GM18505 (cell line): Measurements from ENCODE around the gene MLPH.
"Not testable (repeated sequence)": the region's sequence is repeated elsewhere in the genome, so short reads cannot be mapped to it uniquely, and the experiment has no call there.

Experiments
- ATAC-seq: cut with Tn5 transposase; IDR thresholded peaks from one replicate; pipeline ENCODE4 v1.9.1; 2021; ENCODE audit not compliant: unreplicated experiment
- POLR2A ChIP-seq: IDR thresholded peaks from 4 replicates; pipeline ENCODE4 v1.6.1; 2011; ENCODE audit warnings: borderline replicate concordance; ENCODE audit not compliant: insufficient read depth, insufficient read length; ENCODE audit errors: extremely low read depth

The MLPH gene

DNA sequence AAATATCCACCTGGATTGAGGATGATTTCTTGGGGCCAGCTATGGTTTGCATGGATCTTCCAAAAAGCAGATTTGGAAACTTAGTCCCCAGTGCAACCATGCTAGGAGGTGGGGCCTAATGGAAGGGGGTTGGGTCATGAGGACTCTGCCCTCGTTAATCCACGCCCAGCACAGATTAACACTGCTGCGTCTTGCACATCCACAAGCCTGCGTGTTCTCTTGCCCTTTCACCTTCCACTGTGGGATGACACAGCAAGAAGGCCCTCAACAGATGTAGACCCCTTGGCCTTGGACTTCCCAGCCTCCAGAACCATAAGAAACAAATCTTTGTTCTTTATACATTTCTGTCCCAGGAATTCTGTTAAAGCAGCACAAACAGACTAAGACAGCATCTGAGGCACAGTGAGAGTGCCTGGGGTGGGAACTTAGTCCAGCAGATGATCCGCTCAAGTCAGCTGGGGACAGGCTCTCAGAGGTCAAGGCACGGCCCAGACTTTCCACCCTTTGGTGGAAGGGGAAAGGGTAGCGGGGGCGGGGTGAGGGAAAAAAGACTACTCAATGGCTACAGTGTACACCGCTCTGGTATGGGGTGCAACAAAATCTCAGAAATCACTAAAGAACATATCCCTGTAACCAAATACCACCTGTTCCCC lies 101.1 kb downstream of the MLPH start:
- ATAC-seq = no peak
- no peak for TF ChIP-seq POLR2A

DNA sequence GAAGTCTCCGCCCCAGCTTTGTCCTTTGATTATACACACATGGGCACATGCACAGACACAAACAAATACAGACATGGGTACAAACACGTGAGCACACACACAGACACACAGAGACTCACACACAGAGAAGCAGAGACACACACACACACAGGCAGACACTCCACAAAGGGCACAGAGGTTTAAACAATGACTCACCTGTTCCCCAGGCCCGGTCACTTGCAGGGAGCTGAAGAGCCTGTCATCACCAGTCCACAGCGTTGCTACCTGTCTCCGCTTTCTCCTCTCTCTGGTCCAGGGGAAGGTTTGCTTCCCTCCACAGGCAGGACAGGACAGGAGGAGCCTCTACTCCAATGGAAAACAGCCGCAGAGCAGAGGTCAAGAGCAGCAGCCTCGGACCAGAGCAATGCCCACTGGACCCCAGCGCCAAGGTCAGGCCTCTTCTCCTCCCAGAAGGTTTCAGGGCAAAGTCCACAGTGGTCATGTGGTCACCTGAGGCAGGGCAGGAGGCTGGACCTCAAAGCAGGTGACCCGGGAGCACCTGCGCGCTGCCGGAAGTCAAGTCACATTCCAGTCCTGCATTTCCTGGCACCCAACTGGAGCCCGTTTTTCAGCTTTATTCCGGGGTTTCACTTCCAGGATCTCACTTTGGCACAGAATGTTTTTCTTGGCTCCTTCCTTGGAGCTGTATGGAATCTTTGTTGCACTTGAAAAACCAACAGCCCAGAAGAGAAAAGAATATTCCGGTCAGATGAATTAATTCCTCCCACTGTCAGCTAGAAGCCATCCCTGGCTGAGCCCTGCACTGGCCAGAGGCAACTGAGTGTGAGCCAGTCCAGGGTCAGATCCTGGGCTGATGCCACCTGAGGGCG lies 103.5 kb downstream of the MLPH start, which contains the start of gene RAB17:
Gene RAB17 (minus strand): TSS at position 463 of the 869 bp plus-strand sequence. CDS start 4,580 bp downstream, outside the sequence.
- no peak for ATAC-seq
- no peak for TF ChIP-seq POLR2A

DNA sequence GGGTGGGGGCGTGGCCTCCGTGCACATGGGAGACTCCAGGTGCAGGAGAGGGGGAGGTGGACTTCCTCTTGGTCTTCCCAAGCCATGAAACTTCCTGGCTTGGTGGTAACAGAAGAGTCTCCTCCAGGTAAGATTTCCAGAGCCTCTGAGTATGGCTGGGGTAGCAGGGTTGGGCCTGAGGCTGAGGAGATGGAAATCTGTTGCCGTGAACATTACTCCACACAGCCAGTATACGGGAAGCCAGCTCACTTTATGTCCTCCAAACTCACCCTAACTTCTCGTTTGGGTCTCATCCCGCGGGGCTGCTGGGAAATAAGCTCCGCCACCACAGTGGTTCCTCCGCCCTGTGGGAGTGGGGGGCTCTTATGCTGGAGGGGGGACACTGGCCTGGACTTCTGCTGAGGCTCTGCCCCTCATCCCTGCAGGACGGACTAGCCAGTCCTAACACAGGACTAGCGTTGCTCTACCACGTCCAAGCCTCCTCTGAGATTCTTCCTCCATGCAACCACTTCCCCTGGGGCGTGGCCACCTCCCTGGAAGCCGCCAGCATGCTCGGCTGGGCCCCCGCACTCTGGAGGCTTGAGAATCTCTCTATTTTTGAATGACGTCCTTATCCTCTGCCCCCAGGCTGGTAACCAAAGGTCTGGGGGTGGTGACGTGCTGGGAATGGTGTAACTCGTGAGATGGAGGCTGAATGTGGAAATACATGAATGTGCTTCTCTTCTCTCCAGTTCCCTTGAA lies 104.3 kb downstream of the MLPH start:
- no peak for ATAC-seq
- TF ChIP-seq POLR2A = no peak

DNA sequence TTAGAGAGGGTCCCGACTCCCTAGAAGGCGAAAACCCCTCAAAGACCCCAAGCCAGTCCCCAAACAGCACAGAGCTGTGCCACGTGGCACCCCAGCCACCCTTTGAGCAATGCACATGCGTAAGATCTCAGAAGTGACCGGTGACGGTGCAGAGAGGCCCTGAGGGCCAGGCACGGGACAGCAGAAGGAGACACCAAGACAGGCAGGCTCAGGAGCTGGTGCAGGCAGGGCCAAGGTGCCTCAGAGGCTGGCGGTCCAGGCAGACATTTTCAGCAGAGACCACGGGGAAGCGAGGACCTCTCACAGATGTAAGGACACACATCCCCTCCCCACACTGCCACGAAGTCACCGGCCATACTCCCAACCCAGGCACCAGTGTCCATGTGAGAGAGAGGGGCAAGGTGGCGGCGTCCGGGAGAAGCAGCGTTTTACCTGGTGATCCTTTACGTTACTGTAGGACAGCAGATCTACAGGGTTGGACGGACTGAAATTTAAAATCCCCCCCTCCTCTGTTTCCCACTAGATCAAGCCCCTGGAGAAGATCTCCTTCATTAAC lies 105.5 kb downstream of the MLPH start:
- no peak for TF ChIP-seq POLR2A
- ATAC-seq = no peak

DNA sequence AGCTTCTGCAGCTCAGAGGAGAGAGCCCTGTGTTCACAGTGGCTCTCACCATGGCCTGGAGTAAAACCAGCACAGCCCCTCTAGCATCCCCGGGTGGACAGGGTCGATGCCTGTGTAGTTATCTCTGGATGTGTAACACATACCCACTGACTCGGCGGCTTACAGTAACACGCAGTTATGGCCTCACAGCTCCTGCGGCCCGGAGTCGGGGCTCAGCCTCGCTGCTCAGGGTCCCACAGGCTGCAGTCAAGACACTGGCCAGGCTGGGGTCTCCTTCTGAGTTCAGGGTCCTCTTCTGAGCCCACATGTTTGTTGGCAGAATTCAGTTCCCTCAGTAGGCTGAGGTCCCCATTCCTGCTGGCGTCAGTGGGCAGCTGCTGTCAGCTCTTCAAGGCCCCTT lies 106.0 kb downstream of the MLPH start:
- no peak for ATAC-seq
- TF ChIP-seq POLR2A = no peak

DNA sequence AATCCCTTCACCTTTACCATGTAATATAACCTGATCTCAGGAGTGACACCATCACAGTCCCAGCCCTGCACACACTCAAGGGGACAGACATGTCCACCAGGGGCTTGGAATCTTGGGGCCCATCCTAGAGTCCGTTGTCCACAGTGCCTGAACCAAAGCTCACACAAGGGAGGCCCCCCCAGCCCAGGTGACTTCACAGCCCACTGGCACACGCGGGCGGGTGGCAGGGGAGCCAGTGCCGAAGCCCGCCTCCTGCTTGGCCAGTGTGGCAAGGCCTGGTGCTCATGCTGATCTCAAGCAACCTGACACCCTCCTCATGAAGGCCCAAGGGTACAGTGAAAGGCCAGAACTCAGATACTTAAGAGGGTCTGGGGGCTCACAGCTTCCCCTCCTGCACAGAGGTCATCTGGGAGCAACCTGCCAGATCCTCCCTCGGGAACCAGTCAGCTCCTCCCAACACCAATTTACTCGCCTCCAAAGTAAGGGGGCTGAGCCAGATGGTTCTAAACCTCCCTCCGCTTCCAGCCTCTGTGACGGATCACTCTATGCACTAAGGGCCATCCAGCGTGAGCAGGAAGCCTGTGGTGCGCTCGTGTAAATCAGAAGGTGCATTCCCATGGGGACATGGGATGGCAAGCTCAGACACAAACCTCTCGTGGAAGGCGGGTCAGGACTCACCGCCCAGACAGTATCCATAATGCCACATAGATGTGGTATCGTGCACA lies 106.7 kb downstream of the MLPH start:
- no peak for TF ChIP-seq POLR2A
- ATAC-seq = no peak

DNA sequence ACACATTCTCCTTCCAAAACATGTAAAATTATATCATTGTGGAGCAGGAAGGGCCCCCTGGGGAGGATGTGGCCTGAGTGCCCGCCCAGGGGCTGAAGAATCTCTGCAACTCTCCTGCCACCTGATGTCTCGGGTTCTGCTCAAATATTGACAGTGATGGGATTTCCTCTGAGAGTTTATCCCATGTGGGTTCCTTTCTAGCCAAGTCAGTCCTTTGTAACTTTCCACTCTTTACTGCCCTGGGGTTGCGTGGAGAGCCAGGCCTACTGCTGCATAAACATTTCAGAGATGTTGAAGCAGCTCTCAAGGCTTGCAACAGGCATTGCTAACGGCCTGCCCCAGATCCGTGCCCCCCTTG lies 107.4 kb downstream of the MLPH start:
- no peak for TF ChIP-seq POLR2A
- ATAC-seq = no peak

DNA sequence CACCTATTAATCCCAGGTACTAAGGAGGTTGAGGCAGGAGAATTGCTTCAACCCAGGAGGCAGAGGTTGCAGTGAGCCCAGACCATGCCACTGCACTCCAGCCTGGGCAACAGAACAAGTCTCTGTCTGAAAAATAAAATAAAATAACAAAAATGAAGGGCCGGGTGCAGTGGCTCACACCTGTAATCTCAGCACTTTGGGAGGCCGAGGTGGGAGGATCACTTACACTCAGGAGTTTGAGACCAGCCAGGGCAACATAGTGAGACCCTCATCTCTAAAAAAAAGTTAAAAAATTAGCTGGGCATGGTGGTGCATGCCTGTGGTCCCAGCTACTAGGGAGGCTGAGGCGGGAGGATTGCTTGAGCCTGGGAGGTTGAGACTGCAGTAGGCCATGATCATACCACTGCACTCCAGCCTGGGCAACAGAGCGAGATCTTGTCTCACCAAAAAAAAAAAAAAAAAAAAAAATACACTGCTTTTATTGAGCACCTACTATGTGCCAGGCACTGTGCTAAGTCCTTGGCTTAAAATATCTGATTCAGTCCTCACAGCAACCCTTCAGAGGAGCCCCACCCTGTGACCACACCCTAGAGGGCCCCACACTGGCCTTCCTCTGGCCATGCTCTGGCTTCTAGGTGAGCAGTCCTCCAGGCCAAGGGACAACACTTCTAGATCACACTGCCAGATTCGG lies 108.9 kb downstream of the MLPH start:
- not testable (repeated sequence) for ATAC-seq

DNA sequence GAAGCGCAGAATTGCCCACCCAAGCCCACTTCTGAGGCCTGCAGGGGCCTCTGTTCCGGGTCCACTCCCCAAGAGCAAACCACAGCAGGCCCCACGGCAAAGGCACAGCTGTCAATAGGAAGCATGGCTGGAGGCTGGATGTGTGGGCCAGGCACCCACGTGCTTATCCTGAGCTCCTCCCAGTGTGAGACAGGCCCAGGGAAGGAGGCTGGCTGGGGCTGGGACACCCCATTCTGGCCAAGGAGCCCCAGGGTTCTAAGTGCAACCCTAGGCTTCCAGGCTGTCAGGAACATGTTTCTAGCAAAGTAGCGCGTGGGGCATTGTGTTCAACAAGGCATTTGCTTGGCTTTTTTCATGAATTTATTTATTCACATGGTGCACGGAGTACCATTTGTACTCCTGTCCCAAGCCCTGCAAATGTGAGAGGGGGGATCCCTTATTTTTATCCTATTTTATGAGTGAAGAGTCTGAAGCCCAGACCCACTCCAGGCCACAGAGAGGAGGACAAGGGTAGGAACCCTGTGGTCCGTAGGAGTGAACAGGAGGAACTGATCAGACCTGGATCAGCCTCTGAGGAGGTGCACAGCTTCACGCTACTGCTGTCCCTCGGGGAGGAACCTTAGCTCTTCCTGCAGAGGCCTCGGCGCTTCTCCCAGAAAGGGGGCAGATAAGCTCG lies 109.6 kb downstream of the MLPH start:
- TF ChIP-seq POLR2A = no peak

DNA sequence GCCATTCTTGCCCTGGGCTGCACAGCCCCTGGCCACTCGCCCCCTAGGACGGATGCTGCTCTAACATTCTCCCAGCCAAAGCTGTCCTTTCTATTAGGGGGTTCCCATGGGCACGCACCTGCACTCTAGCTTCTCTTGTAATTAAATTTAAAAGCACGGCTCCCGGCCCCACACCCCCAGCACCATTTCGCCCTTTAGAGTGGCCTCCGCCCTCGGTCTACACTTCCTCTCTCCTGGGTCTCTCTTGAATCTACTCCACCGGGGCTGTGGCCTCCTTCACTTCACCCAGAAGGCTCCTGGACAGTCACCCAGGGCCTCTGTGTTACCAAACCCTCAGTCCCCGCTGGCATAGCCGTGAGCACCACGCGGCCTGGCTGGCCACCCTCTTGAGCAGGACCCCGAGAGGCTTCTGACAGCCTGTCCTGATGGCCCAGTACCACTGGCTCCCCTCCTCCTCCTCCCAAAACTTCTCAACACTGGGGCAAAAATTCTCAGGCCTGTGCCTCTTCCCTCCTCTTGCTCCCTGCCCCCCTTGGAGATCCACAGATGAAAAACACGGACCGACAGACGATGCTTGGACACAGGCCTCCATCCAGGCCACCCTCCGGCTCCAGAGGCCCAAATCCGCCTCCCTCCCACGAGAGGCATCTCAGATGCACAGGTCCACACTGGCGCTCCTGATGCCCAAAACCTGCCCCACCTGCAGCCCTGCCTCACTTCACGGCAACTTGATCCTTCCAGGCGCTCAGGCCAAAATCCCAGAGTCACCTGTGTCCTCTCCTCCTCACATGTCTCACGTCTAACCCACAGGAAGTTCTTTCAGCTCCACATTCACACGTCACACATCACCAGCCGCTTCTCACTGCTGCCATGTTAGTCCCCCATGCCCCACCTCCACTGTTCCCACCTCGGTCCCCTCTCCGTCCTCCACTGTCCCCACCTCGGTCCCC lies 110.4 kb downstream of the MLPH start:
- TF ChIP-seq POLR2A = no peak
- no peak for ATAC-seq

More for the DNA sequence above, 109.6 kb downstream of the MLPH start:
- ATAC-seq = no peak
